Mononuclear cell (primary cell): ENCODE results near the gene USP3. TPM values are rescaled to one million over a fixed set of nuclear protein-coding genes. Genes with fewer than 3 reads are reported as not detected.

Experiments used
- H3K27me3 ChIP-seq: 2 replicates; pipeline ENCODE4 v1.6.0; 2011; ENCODE audit warnings: low read length, control low read depth; ENCODE audit not compliant: insufficient read depth
- H3K4me1 ChIP-seq: 2 replicates; pipeline ENCODE4 v1.5.1; 2011; ENCODE audit warnings: mild to moderate bottlenecking, low read length, control low read depth; ENCODE audit not compliant: insufficient read depth
- H3K4me3 ChIP-seq: 2 replicates; pipeline ENCODE4 v1.5.1; 2011; ENCODE audit warnings: mild to moderate bottlenecking, low read length, moderate library complexity
- H3K9me3 ChIP-seq: 2 replicates; pipeline ENCODE4 v1.5.1; 2011; ENCODE audit warnings: low read depth, mild to moderate bottlenecking, control low read depth, low read length
- total RNA-seq: library from RNA; depleted of rRNA; stranded (reverse); fragments of >200 nt; gene quantifications from one replicate; pipeline ENCODE4 v1.2.3, GENCODE V29; 2012

Gene USP3
- total RNA-seq, 1 donor, result 408 TPM

GRCh38 chr15:63628123-63628822 lies 123.9 kb downstream of the USP3 start:
- Histone ChIP-seq H3K4me3 (no peak overlapping the region), H3K4me1 (no peaks in the 10 kb centered on the region), H3K27me3 (no peaks in the 10 kb centered on the region), H3K9me3 (no peaks in the 10 kb centered on the region)

GRCh38 chr15:63630036-63630751 lies 125.8 kb downstream of the USP3 start:
- Histone ChIP-seq H3K27me3 (no peaks in the 10 kb centered on the region), H3K4me3 (no peak overlapping the region), H3K4me1 (no peaks in the 10 kb centered on the region), H3K9me3 (no peaks in the 10 kb centered on the region)

- Histone ChIP-seq H3K9me3 (no peaks in the 10 kb centered on the region), H3K27me3 (no peaks in the 10 kb centered on the region), H3K4me1 (no peaks in the 10 kb centered on the region), H3K4me3 (no peak overlapping the region)
Observed at GRCh38 chr15:63633312-63633711, 128.9 kb downstream of the USP3 start.

GRCh38 chr15:63634154-63634553 lies 129.8 kb downstream of the USP3 start:
- Histone ChIP-seq H3K4me3 (no peak overlapping the region), H3K4me1 (no peaks in the 10 kb centered on the region), H3K27me3 (no peaks in the 10 kb centered on the region), H3K9me3 (no peaks in the 10 kb centered on the region)

- Histone ChIP-seq H3K27me3 (no peaks in the 10 kb centered on the region), H3K4me1 (no peaks in the 10 kb centered on the region), H3K9me3 (no peaks in the 10 kb centered on the region), H3K4me3 (no peak overlapping the region)
Observed at GRCh38 chr15:63636518-63637061, 132.2 kb downstream of the USP3 start.

- no peaks in the 10 kb centered on the region for H3K4me1 ChIP-seq
Observed at GRCh38 chr15:63638839-63639238, 134.4 kb downstream of the USP3 start.

GRCh38 chr15:63640146-63640545 lies 135.8 kb downstream of the USP3 start:
- Histone ChIP-seq H3K4me3 (no peak overlapping the region), H3K4me1 (no peaks in the 10 kb centered on the region), H3K27me3 (no peaks in the 10 kb centered on the region), H3K9me3 (no peaks in the 10 kb centered on the region)

More at GRCh38 chr15:63638839-63639238, 134.4 kb downstream of the USP3 start:
- H3K4me3 ChIP-seq, result no peak overlapping the region
- H3K9me3 ChIP-seq, result no peaks in the 10 kb centered on the region
- no peaks in the 10 kb centered on the region for H3K27me3 ChIP-seq

Other genes starting within 250 kb of the USP3 start
- gene APH1B, start 227.0 kb upstream of the USP3 start, total RNA-seq, result 13.0 TPM
- not detected for gene CA12, start 122.7 kb upstream of the USP3 start, total RNA-seq
- 0.52 TPM for gene FBXL22, start 92.8 kb downstream of the USP3 start, total RNA-seq